HL-60 (cell line): ENCODE data around the gene TRIO.

Source experiments
- CTCF ChIP-seq: IDR thresholded peaks from one replicate; pipeline ENCODE4 v1.5.1; 2011; ENCODE audit warnings: low read length, control low read depth, inconsistent platforms; ENCODE audit not compliant: insufficient read depth
- POLR2AphosphoS5 ChIP-seq: IDR thresholded peaks from 2 replicates; pipeline ENCODE4 v1.6.1; 2012; ENCODE audit warnings: low read depth
- REST ChIP-seq: IDR thresholded peaks from 2 replicates; pipeline ENCODE4 v1.6.1; 2012; ENCODE audit warnings: low read depth; ENCODE audit not compliant: insufficient replicate concordance
- SPI1 ChIP-seq: IDR thresholded peaks from 2 replicates; pipeline ENCODE4 v1.6.1; 2012; ENCODE audit warnings: low read depth, mild to moderate bottlenecking, borderline replicate concordance

- TF ChIP-seq REST: no peak
- TF ChIP-seq CTCF: no peak
- no peak for TF ChIP-seq POLR2AphosphoS5
- no peak for TF ChIP-seq SPI1
Measured at GRCh38 chr5:14332746-14333145, 189.6 kb downstream of the TRIO start.
